Right lobe of liver (tissue), 6 donors: Measurements from ENCODE around the gene GALNTL6. TPM values are rescaled to one million over a fixed set of nuclear protein-coding genes. Genes with fewer than 3 reads are reported as not detected.

Experiments
- ATAC-seq, 4 donors: fragments of 200-7000 bp; cut with Tn5 transposase; one replicate each; pipeline ENCODE4 v1.9.1; 2020; ENCODE audit warnings: mild to moderate bottlenecking in 4 of 4, moderate library complexity in 4 of 4
- DNase-seq, 3 donors: peaks; one replicate each; pipeline ENCODE4 v3.0.0-alpha.2; 2020
- H3K27ac ChIP-seq, 3 donors: fragments of 200-600 bp; one replicate each; pipeline ENCODE4 v1.8.0; 2022
- H3K27me3 ChIP-seq, 2 donors: fragments of 200-600 bp; one replicate each; pipeline ENCODE4 v1.8.0; 2022
- H3K36me3 ChIP-seq, 4 donors: fragments of 200-600 bp; sonication (generic) in 1 of 4; one replicate each; pipeline versions ENCODE4 v1.5.1 to v1.8.0; 2017 to 2022; ENCODE audit warnings: control low read depth in 1 of 4
- H3K4me1 ChIP-seq, 4 donors: fragments of 200-600 bp; sonication (generic) in 1 of 4; one replicate each; pipeline versions ENCODE4 v1.5.1 to v1.8.0; 2017 to 2022; ENCODE audit warnings: control low read depth in 1 of 4
- H3K4me3 ChIP-seq, 3 donors: fragments of 200-600 bp; one replicate each; pipeline ENCODE4 v1.8.0; 2022
- H3K9me3 ChIP-seq, 4 donors: fragments of 200-600 bp; sonication (generic) in 1 of 4; one replicate each; pipeline versions ENCODE4 v1.5.1 to v1.8.0; 2017 to 2022; ENCODE audit warnings: control low read depth in 1 of 4
- POLR2A ChIP-seq: fragments of 450-650 bp; IDR thresholded peaks from one replicate; pipeline ENCODE4 v1.6.1; 2017; ENCODE audit warnings: antibody characterized with exemption, mild to moderate bottlenecking
- WGBS: methylation state at CpG from one replicate; pipeline ENCODE4 v1.1.6; 2018; ENCODE audit warnings: low coverage, low lambda C conversion rate; ENCODE audit not compliant: insufficient coverage; ENCODE audit errors: missing lambda C conversion rate; 5-methylcytosine and 5-hydroxymethylcytosine counted together
- intact Hi-C, 2 donors: fragments of 100-400 bp; cut with DNase I; formaldehyde crosslinking; loops; one replicate each; pipeline versions ENCODE4 v1.11.2 to v1.14.1; 2022
- total RNA-seq, 6 experiments: library from RNA; depleted of rRNA in 2 of 6; stranded (reverse); fragments of >200 nt in 2 of 6; fragmentation: NEBNext Ultra II Directional in 3 of 6; extraction: Animal tissue kit (Norgen Biotek cat#: 25700) in 3 of 6; gene quantifications; one replicate each; pipeline versions ENCODE4 v1.1.0 to v1.2.4, GENCODE V29; 2016 to 2023
- TF ChIP-seq, protein P1 (sequence below), 4 donors: fragments of 200-600 bp in 3 of 4; fragments of 450-650 bp in 1 of 4; IDR thresholded peaks; one replicate each; pipeline versions ENCODE4 v1.5.1 to v1.8.0; 2016 to 2022; ENCODE audit warnings: antibody characterized with exemption in 4 of 4, mild to moderate bottlenecking in 2 of 4
- donor health status: DM: no; HTN: yes; CAD: no.
- donor health status: DM: no; HTN: no; CAD: no.
- donor health status: DM: no; HTN: no; CAD: no.
- donor health status: DM: no; HTN: yes; CAD: no.
- donor health status: DM: no; HTN: yes; CAD: no.

GALNTL6 gene
- total RNA-seq, 6 experiments from 2014 or later = 0.15 to 1.1 (median 0.30) TPM; not detected in 3

GRCh38 chr4:172147687-172148086 lies 334.5 kb downstream of the GALNTL6 start:
- WGBS = 15% methylated on average over 2 of the region's 2 CpGs
- DNase-seq (no peak), ATAC-seq (no peak)
- Histone ChIP-seq H3K27ac (no peak overlapping the region), H3K9me3 (no peaks in the 10 kb centered on the region), H3K4me1 (no peaks in the 10 kb centered on the region), H3K27me3 (no peaks in the 10 kb centered on the region), H3K4me3 (no peak overlapping the region), H3K36me3 (no peaks in the 10 kb centered on the region)
- intact Hi-C loops = no loop called here
- TF ChIP-seq, protein P1, sequence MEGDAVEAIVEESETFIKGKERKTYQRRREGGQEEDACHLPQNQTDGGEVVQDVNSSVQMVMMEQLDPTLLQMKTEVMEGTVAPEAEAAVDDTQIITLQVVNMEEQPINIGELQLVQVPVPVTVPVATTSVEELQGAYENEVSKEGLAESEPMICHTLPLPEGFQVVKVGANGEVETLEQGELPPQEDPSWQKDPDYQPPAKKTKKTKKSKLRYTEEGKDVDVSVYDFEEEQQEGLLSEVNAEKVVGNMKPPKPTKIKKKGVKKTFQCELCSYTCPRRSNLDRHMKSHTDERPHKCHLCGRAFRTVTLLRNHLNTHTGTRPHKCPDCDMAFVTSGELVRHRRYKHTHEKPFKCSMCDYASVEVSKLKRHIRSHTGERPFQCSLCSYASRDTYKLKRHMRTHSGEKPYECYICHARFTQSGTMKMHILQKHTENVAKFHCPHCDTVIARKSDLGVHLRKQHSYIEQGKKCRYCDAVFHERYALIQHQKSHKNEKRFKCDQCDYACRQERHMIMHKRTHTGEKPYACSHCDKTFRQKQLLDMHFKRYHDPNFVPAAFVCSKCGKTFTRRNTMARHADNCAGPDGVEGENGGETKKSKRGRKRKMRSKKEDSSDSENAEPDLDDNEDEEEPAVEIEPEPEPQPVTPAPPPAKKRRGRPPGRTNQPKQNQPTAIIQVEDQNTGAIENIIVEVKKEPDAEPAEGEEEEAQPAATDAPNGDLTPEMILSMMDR (IDR thresholded peaks at IDR 0.05) = no peak
- TF ChIP-seq POLR2A = no peak

GRCh38 chr4:172149329-172149728 lies 336.1 kb downstream of the GALNTL6 start:
- intact Hi-C loops = no loop called here
- 40% methylated on average over 5 of the region's 5 CpGs for WGBS
- TF ChIP-seq, protein P1 (IDR thresholded peaks at IDR 0.05) = no peak
- TF ChIP-seq POLR2A = no peak
- ATAC-seq (no peak), DNase-seq (no peak)
- Histone ChIP-seq H3K27me3 (no peaks in the 10 kb centered on the region), H3K36me3 (no peaks in the 10 kb centered on the region), H3K4me3 (no peak overlapping the region), H3K4me1 (no peaks in the 10 kb centered on the region), H3K9me3 (no peaks in the 10 kb centered on the region), H3K27ac (no peak overlapping the region)

DNA sequence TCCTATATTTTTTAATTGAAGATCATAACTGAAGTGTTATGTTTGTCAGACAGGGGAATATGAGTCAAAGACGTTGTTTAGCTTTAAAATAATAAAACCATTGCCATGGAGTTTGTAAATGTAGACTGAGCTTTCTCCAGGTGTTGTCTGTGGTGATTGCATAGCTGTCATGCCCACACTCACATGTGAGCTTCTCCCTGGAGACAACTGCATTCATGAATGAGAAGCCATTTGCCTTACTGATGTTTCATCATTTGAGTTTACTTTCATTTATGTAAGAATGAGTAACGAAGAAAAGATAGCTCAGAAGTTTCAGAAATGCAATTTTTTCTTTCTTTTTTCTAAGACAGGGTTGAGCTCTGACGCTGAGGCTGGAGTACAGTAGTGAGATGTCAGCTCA lies 339.1 kb downstream of the GALNTL6 start:
- Histone ChIP-seq H3K27ac (no peak overlapping the region), H3K4me1 (no peaks in the 10 kb centered on the region), H3K36me3 (no peaks in the 10 kb centered on the region), H3K9me3 (no peaks in the 10 kb centered on the region), H3K4me3 (no peak overlapping the region), H3K27me3 (no peaks in the 10 kb centered on the region)
- intact Hi-C loops = no loop called here
- 40% methylated on average over 3 of the region's 3 CpGs for WGBS
- DNase-seq (no peak), ATAC-seq (no peak)
- TF ChIP-seq, protein P1 (IDR thresholded peaks at IDR 0.05) = no peak
- TF ChIP-seq POLR2A = no peak

DNA sequence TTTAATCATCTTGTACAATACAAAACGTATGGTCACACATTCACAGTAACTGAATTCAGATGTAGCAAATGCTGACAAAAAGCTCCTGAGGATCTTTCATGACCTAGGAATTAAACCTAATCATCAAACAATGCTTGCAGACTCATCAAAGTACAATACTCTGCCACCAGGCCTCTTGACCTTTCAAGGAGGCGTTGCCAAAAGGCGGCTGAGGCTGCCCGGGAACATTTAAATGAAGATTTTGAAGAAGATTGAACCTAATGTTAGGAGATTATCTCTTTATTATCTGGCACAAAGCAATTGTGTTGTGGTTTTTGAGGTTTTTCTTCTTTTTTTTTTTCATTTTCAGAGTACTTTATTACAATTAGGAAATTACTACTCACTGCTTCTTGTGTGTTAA lies 340.5 kb downstream of the GALNTL6 start:
- Histone ChIP-seq H3K27me3 (no peaks in the 10 kb centered on the region), H3K9me3 (no peaks in the 10 kb centered on the region), H3K36me3 (no peaks in the 10 kb centered on the region), H3K4me3 (no peak overlapping the region), H3K4me1 (no peaks in the 10 kb centered on the region), H3K27ac (no peak overlapping the region)
- intact Hi-C loops = no loop called here
- TF ChIP-seq POLR2A = no peak
- TF ChIP-seq, protein P1 (IDR thresholded peaks at IDR 0.05) = no peak
- no peak for DNase-seq
- 58% methylated on average over 4 of the region's 4 CpGs for WGBS
- no peak for ATAC-seq

GRCh38 chr4:172155838-172156345 lies 342.7 kb downstream of the GALNTL6 start:
- no peak overlapping the region for H3K27ac ChIP-seq
- H3K9me3 ChIP-seq = no peaks in the 10 kb centered on the region
- no peaks in the 10 kb centered on the region for H3K27me3 ChIP-seq
- no peaks in the 10 kb centered on the region for H3K36me3 ChIP-seq
- 61% methylated on average over 13 of the region's 15 CpGs for WGBS
- no peak for DNase-seq
- TF ChIP-seq, protein P1 (IDR thresholded peaks at IDR 0.05) = no peak
- no peak for TF ChIP-seq POLR2A
- H3K4me1 ChIP-seq = no peaks in the 10 kb centered on the region
- H3K4me3 ChIP-seq = no peak overlapping the region
- no peak for ATAC-seq
- intact Hi-C loops = no loop called here
